HG03432 (cell line): Measurements from ENCODE around the gene BARX2.

Source experiments
- ATAC-seq: cut with Tn5 transposase; IDR thresholded peaks from one replicate; pipeline ENCODE4 v1.9.1; 2021; ENCODE audit warnings: mild to moderate bottlenecking, moderate library complexity; ENCODE audit not compliant: unreplicated experiment

Gene BARX2

GRCh38 chr11:129435499-129436245, 60.0 kb downstream of the BARX2 start:
- no peak for ATAC-seq

- no peak for ATAC-seq
These were observed 60.9 kb downstream of the BARX2 start for GRCh38 chr11:129436573-129436972.

GRCh38 chr11:129440028-129440713, 64.5 kb downstream of the BARX2 start:
- no peak for ATAC-seq

GRCh38 chr11:129442171-129442570, 66.5 kb downstream of the BARX2 start:
- no peak for ATAC-seq

GRCh38 chr11:129443276-129443675, 67.6 kb downstream of the BARX2 start:
- no peak for ATAC-seq

- ATAC-seq = no peak
These were observed 68.6 kb downstream of the BARX2 start for GRCh38 chr11:129444274-129444673.

- ATAC-seq = no peak
These were observed 69.6 kb downstream of the BARX2 start for GRCh38 chr11:129445226-129445625.

GRCh38 chr11:129446572-129446971, 70.9 kb downstream of the BARX2 start:
- no peak for ATAC-seq

- ATAC-seq = no peak
These were observed 72.1 kb downstream of the BARX2 start for GRCh38 chr11:129447654-129448239.

- ATAC-seq = no peak
These were observed 75.9 kb downstream of the BARX2 start for GRCh38 chr11:129451524-129451923.

GRCh38 chr11:129453293-129453721, 77.7 kb downstream of the BARX2 start:
- ATAC-seq = no peak

GRCh38 chr11:129455101-129455500, 79.5 kb downstream of the BARX2 start:
- ATAC-seq = no peak

- no peak for ATAC-seq
These were observed 80.4 kb downstream of the BARX2 start for GRCh38 chr11:129455756-129456655.

GRCh38 chr11:129457321-129457720, 81.7 kb downstream of the BARX2 start:
- ATAC-seq = no peak

GRCh38 chr11:129458278-129458677, 82.6 kb downstream of the BARX2 start:
- no peak for ATAC-seq

- no peak for ATAC-seq
These were observed 83.3 kb downstream of the BARX2 start for GRCh38 chr11:129458756-129459535.

- ATAC-seq = no peak
These were observed 85.1 kb downstream of the BARX2 start for GRCh38 chr11:129460714-129461113.

- ATAC-seq = no peak
These were observed 108.4 kb downstream of the BARX2 start for GRCh38 chr11:129484068-129484467.

- no peak for ATAC-seq
These were observed 113.6 kb downstream of the BARX2 start for GRCh38 chr11:129489249-129489648.

GRCh38 chr11:129490004-129490403, 114.4 kb downstream of the BARX2 start:
- no peak for ATAC-seq
